Transverse colon (tissue), 4 donors: ENCODE results near the gene TUT4.

Experiments used
- POLR2A ChIP-seq: fragments of 450-650 bp; IDR thresholded peaks from one replicate; pipeline ENCODE4 v1.6.1; 2016; ENCODE audit warnings: antibody characterized with exemption, mild to moderate bottlenecking, moderate library complexity
- POLR2AphosphoS5 ChIP-seq, 3 donors: sonication (generic); formaldehyde crosslinking; IDR thresholded peaks; one replicate each; pipeline ENCODE4 v1.6.1; 2016; ENCODE audit warnings: antibody characterized with exemption in 3 of 3
- TF ChIP-seq, protein P1 (sequence below), 5 experiments: fragments of 200-600 bp in 3 of 5; fragments of 450-650 bp in 2 of 5; sonication (generic) in 3 of 5; IDR thresholded peaks; 1 replicate in 2 of 5; 2 replicates in 3 of 5; pipeline ENCODE4 v1.5.1; 2016 to 2017; ENCODE audit warnings: antibody characterized with exemption in 5 of 5, inconsistent platforms in 3 of 5, mild to moderate bottlenecking in 2 of 5, moderate library complexity in 1 of 5

GRCh38 chr1:52601519-52601918, 48.6 kb upstream of the TUT4 start:
- TF ChIP-seq, protein P1, sequence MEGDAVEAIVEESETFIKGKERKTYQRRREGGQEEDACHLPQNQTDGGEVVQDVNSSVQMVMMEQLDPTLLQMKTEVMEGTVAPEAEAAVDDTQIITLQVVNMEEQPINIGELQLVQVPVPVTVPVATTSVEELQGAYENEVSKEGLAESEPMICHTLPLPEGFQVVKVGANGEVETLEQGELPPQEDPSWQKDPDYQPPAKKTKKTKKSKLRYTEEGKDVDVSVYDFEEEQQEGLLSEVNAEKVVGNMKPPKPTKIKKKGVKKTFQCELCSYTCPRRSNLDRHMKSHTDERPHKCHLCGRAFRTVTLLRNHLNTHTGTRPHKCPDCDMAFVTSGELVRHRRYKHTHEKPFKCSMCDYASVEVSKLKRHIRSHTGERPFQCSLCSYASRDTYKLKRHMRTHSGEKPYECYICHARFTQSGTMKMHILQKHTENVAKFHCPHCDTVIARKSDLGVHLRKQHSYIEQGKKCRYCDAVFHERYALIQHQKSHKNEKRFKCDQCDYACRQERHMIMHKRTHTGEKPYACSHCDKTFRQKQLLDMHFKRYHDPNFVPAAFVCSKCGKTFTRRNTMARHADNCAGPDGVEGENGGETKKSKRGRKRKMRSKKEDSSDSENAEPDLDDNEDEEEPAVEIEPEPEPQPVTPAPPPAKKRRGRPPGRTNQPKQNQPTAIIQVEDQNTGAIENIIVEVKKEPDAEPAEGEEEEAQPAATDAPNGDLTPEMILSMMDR (IDR thresholded peaks at IDR 0.05), result no peak
- TF ChIP-seq POLR2A (no peak), POLR2AphosphoS5 (IDR thresholded peaks at IDR 0.05) (no peak)
